Measurements from ENCODE around the gene PRSS56. TPM values are rescaled to one million over a fixed set of nuclear protein-coding genes. Genes with fewer than 3 reads are reported as not detected.

Gene PRSS56
- total RNA-seq, 1 donor from 2014 or later = not detected

DNA sequence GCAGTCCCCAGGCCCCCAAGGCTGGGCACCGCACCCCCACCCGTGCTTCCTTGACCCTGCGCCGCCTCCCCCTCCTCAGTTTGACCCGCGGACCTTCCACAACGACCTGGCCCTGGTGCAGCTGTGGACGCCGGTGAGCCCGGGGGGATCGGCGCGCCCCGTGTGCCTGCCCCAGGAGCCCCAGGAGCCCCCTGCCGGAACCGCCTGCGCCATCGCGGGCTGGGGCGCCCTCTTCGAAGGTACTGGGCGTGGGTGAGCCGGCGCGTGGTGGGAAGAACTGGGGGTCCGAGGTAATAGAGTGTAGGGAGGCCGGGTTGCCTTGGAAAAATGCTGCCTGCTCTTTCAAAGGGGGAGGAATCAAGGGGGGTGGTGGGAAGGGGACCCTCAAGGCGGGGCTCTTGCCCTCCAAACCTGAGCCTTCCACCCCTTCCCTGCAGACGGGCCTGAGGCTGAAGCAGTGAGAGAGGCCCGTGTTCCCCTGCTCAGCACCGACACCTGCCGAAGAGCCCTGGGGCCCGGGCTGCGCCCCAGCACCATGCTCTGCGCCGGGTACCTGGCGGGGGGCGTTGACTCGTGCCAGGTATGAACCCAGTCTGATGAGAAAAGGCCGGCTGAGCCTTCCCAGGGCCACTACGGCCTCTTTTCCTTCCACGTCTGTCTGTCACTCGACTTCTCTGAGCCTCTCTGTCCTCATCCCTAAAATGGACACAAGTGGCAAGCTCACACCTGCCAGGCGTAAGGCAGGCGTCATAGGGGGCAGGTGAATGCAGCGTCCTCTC, 2.6 kb downstream of the PRSS56 start:
- peaks cover 82% of the 10 kb centered on the region for H3K27me3 ChIP-seq (ENCODE audit: low read depth)
- ATAC-seq = no peak
- no peak overlapping the region for H3K27ac ChIP-seq
- TF ChIP-seq CTCF (IDR thresholded peaks at IDR 0.05) = no peak
- no peak for DNase-seq
- peak overlapping the region; percentile 20 for H3K4me3 ChIP-seq
- peaks cover 23% of the 10 kb centered on the region for H3K4me1 ChIP-seq
- H3K9me3 ChIP-seq = no peaks in the 10 kb centered on the region
- intact Hi-C loops (cut with DNase I) = no loop called here
- H3K36me3 ChIP-seq = no peaks in the 10 kb centered on the region

- H3K36me3 ChIP-seq = no peaks in the 10 kb centered on the region
Measured at GRCh38 chr2:232523402-232523681, 3.2 kb downstream of the PRSS56 start.

GRCh38 chr2:232523682-232524597, 3.8 kb downstream of the PRSS56 start:
- intact Hi-C loops (cut with DNase I) = no loop called here
- Histone ChIP-seq H3K4me1 (peaks cover 23% of the 10 kb centered on the region), H3K36me3 (no peaks in the 10 kb centered on the region), H3K27me3 (ENCODE audit: low read depth) (peaks cover 83% of the 10 kb centered on the region), H3K9me3 (no peaks in the 10 kb centered on the region), H3K4me3 (peak overlapping the region; percentile 25), H3K27ac (no peak overlapping the region)
- TF ChIP-seq CTCF (IDR thresholded peaks at IDR 0.05) = no peak
- ATAC-seq = no peak
- DNase-seq = no peak

More at GRCh38 chr2:232523402-232523681, 3.2 kb downstream of the PRSS56 start:
- Histone ChIP-seq H3K27ac (no peak overlapping the region), H3K9me3 (no peaks in the 10 kb centered on the region), H3K4me3 (no peak overlapping the region), H3K27me3 (ENCODE audit: low read depth) (peaks cover 86% of the 10 kb centered on the region), H3K4me1 (peaks cover 23% of the 10 kb centered on the region)
- ATAC-seq (no peak), DNase-seq (no peak)
- no peak for TF ChIP-seq CTCF (IDR thresholded peaks at IDR 0.05)
- intact Hi-C loops (cut with DNase I) = no loop called here

DNA sequence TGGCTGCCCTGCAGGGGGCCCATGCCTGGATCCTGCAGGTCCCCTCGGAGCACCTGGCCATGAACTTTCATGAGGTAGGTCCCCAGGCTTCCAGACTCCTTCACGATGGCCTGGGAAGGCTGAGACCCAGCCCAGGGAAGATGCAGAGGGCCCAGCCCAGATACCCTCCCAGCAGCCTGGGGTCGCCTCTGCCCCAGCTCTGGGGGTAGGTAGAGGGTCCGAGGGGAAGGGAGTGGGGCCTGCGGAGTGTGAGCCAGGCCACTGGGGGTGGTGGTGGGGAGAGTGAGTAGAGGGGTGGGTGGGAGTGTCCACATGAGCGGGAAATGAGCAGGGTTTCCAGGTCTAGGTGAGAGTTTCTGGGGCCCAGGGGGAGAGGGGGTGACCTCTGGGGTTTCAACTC, 4.6 kb downstream of the PRSS56 start:
- Histone ChIP-seq H3K4me3 (no peak overlapping the region), H3K27ac (no peak overlapping the region), H3K36me3 (no peaks in the 10 kb centered on the region), H3K27me3 (ENCODE audit: low read depth) (peaks cover 79% of the 10 kb centered on the region), H3K9me3 (no peaks in the 10 kb centered on the region), H3K4me1 (peaks cover 23% of the 10 kb centered on the region)
- no peak for TF ChIP-seq CTCF (IDR thresholded peaks at IDR 0.05)
- ATAC-seq (no peak), DNase-seq (no peak)
- intact Hi-C loops (cut with DNase I) = no loop called here

- Histone ChIP-seq H3K36me3 (no peaks in the 10 kb centered on the region), H3K27ac (no peak overlapping the region), H3K27me3 (ENCODE audit: low read depth) (peaks cover 77% of the 10 kb centered on the region), H3K4me3 (no peak overlapping the region), H3K9me3 (no peaks in the 10 kb centered on the region), H3K4me1 (peaks cover 23% of the 10 kb centered on the region)
- intact Hi-C loops (cut with DNase I) = no loop called here
- TF ChIP-seq CTCF (IDR thresholded peaks at IDR 0.05) = no peak
- DNase-seq (no peak), ATAC-seq (no peak)
Measured at GRCh38 chr2:232525199-232525598, 5.0 kb downstream of the PRSS56 start.
